ENCODE data around the gene EFNB2. TPM values are rescaled to one million over a fixed set of nuclear protein-coding genes. Genes with fewer than 3 reads are reported as not detected.

EFNB2 gene
- total and polyA plus RNA-seq, 9 of the 15 experiments (the other 6 are each of a cell fraction or from before 2014, with no cell fraction given) = 0.01 to 0.29 (median 0.18) TPM

GRCh38 chr13:106567474-106568298 is 32.2 kb upstream of the EFNB2 start, which contains the start of gene ARGLU1 (continued):
- TF ChIP-seq GTF3C2 (IDR thresholded peaks at IDR 0.05; ENCODE audit: borderline replicate concordance, extremely low read depth, insufficient read length) (no peak), CREM (IDR thresholded peaks at IDR 0.05; ENCODE audit: low read depth) (peak; percentile 32; the same call in 1 of the 2 replicates), THAP7 (CRISPR knock-in tag; IDR thresholded peaks at IDR 0.05) (0 out of 2 replicates have a peak, but pooled peaks have one; percentile 68), CHCHD3 (CRISPR knock-in tag; IDR thresholded peaks at IDR 0.05) (no peak), MNT (conservative IDR thresholded peaks at IDR 0.05) (peak in 1 of 2 experiments; percentile 66; a peak in 3 of 4 replicates), MAFF (IDR thresholded peaks at IDR 0.05; ENCODE audit: low read length) (no peak), MTF1 (CRISPR knock-in tag; IDR thresholded peaks at IDR 0.05; ENCODE audit: borderline replicate concordance) (no peak), ZNF316 (IDR thresholded peaks at IDR 0.05) (no peak), RBBP5 (IDR thresholded peaks at IDR 0.05; ENCODE audit: borderline replicate concordance, insufficient read depth, low read length, poor library complexity, severe bottlenecking) (peak; percentile 88), LARP7 (IDR thresholded peaks at IDR 0.05) (no peak), TAF1 (IDR thresholded peaks at IDR 0.05; ENCODE audit: control insufficient read depth, extremely low read depth, insufficient read depth, low read length, severe bottlenecking) (peak; percentile 60), E2F6 (IDR thresholded peaks at IDR 0.05; ENCODE audit: borderline replicate concordance in 1 of 2, extremely low read depth in 1 of 2, insufficient read depth in 1 of 2, insufficient read length in 1 of 2, low read depth in 1 of 2, low read length in 1 of 2, poor library complexity in 1 of 2, severe bottlenecking in 1 of 2) (peak in 1 of 2 experiments; percentile 24)

All from K562 (cell line).